IgD-negative memory B cell (primary cell): ENCODE results near the gene ABHD2. TPM values are rescaled to one million over a fixed set of nuclear protein-coding genes. Genes with fewer than 3 reads are reported as not detected.
A peak's percentile ranks its signal among the peaks of the same experiment; 100 is the strongest.
"Not testable (repeated sequence)": the region's sequence is repeated elsewhere in the genome, so short reads cannot be mapped to it uniquely, and the experiment has no call there.

Experiments
- H3K27ac Mint-ChIP-seq, 3 donors: one replicate each; pipeline ENCODE4 v1.8.0; 2020 to 2022; ENCODE audit warnings: mild to moderate bottlenecking in 3 of 3, mixed read lengths in 3 of 3, moderate library complexity in 1 of 3
- H3K27me3 Mint-ChIP-seq: one replicate; pipeline ENCODE4 v1.8.0; 2021; ENCODE audit warnings: mixed read lengths
- H3K36me3 Mint-ChIP-seq: one replicate; pipeline ENCODE4 v1.8.0; 2020; ENCODE audit warnings: mild to moderate bottlenecking, mixed read lengths
- H3K4me1 Mint-ChIP-seq, 3 donors: one replicate each; pipeline ENCODE4 v1.8.0; 2020 to 2022; ENCODE audit warnings: mixed read lengths in 3 of 3, mild to moderate bottlenecking in 1 of 3
- H3K4me3 Mint-ChIP-seq, 4 donors: one replicate each; pipeline ENCODE4 v1.8.0; 2020 to 2022; ENCODE audit warnings: mild to moderate bottlenecking in 4 of 4, mixed read lengths in 4 of 4, moderate library complexity in 3 of 4
- H3K9me3 Mint-ChIP-seq, 3 donors: one replicate each; pipeline ENCODE4 v1.8.0; 2020 to 2021; ENCODE audit warnings: mixed read lengths in 3 of 3, mild to moderate bottlenecking in 1 of 3
- polyA plus RNA-seq: library from polyadenylated mRNA; unstranded; fragments of 300-500 nt; fragmentation: Illumina TruSeq; gene quantifications from one replicate; pipeline ENCODE4 v1.2.3, GENCODE V29; 2021

The ABHD2 gene
- polyA plus RNA-seq: 13.4 TPM

- Mint-ChIP-seq H3K4me1 (peaks cover 17 to 29% (median 19%) of the 10 kb centered on the region in 3 donors), H3K36me3 (no peaks in the 10 kb centered on the region), H3K4me3 (peak within 1 kb of the TSS in 3 of 4 donors; percentile 58 to 92 (median 80)), H3K9me3 (no peaks in the 10 kb centered on the region), H3K27me3 (no peaks in the 10 kb centered on the region), H3K27ac (peak within 1 kb of the TSS in 2 of 3 donors; percentile 26 to 45)
Observed at GRCh38 chr15:89087830-89088604, at the start of gene ABHD2. Gene ABHD2 (plus strand): TSS chr15:89088456. CDS start chr15:89116328, 27,872 bp downstream.

DNA sequence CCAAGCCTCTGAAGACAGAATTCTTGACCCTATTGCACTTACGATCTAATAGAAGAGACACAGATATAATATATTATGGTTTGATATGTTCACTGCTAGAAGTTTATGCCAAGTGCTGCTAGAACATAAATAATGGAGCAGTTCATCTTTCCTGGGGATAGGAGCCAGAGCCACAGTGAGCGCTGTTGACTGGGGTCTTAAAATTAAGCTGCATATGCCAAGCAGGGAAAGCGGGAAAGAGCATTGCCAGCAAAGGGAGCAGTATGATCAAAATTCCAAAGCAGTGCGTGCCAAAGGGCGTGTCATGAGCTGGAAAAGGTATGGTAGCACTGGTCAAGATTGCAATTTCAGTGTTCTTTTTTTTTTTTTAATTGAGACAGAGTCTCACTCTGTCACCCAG, 49.1 kb upstream of the ABHD2 start:
- H3K9me3 Mint-ChIP-seq: peaks cover 0 to 3% (median 0%) of the 10 kb centered on the region in 3 donors
- H3K4me3 Mint-ChIP-seq: no peak overlapping the region
- H3K36me3 Mint-ChIP-seq: no peaks in the 10 kb centered on the region
- peaks cover 0 to 2% (median 0%) of the 10 kb centered on the region in 3 donors for H3K4me1 Mint-ChIP-seq
- peaks cover 15% of the 10 kb centered on the region for H3K27me3 Mint-ChIP-seq
- no peak overlapping the region for H3K27ac Mint-ChIP-seq

- H3K27me3 Mint-ChIP-seq: peaks cover 8% of the 10 kb centered on the region
- H3K27ac Mint-ChIP-seq: no peak overlapping the region
- H3K4me3 Mint-ChIP-seq: no peak overlapping the region
- H3K4me1 Mint-ChIP-seq: peaks cover 0 to 2% (median 0%) of the 10 kb centered on the region in 3 donors
- H3K9me3 Mint-ChIP-seq: peaks cover 0 to 3% (median 0%) of the 10 kb centered on the region in 3 donors
- no peaks in the 10 kb centered on the region for H3K36me3 Mint-ChIP-seq
Observed at GRCh38 chr15:89041507-89041906, 46.7 kb upstream of the ABHD2 start.

GRCh38 chr15:89042387-89042786, 45.9 kb upstream of the ABHD2 start:
- Mint-ChIP-seq H3K9me3 (peaks cover 0 to 3% (median 0%) of the 10 kb centered on the region in 3 donors), H3K27ac (no peak overlapping the region), H3K36me3 (no peaks in the 10 kb centered on the region), H3K4me3 (no peak overlapping the region), H3K4me1 (no peaks in the 10 kb centered on the region), H3K27me3 (peaks cover 9% of the 10 kb centered on the region)

- Mint-ChIP-seq H3K36me3 (no peaks in the 10 kb centered on the region), H3K4me3 (no peak overlapping the region), H3K27ac (no peak overlapping the region), H3K4me1 (no peaks in the 10 kb centered on the region), H3K9me3 (peaks cover 0 to 3% (median 1%) of the 10 kb centered on the region in 3 donors), H3K27me3 (peaks cover 9% of the 10 kb centered on the region)
Observed at GRCh38 chr15:89043031-89044002, 44.9 kb upstream of the ABHD2 start.

DNA sequence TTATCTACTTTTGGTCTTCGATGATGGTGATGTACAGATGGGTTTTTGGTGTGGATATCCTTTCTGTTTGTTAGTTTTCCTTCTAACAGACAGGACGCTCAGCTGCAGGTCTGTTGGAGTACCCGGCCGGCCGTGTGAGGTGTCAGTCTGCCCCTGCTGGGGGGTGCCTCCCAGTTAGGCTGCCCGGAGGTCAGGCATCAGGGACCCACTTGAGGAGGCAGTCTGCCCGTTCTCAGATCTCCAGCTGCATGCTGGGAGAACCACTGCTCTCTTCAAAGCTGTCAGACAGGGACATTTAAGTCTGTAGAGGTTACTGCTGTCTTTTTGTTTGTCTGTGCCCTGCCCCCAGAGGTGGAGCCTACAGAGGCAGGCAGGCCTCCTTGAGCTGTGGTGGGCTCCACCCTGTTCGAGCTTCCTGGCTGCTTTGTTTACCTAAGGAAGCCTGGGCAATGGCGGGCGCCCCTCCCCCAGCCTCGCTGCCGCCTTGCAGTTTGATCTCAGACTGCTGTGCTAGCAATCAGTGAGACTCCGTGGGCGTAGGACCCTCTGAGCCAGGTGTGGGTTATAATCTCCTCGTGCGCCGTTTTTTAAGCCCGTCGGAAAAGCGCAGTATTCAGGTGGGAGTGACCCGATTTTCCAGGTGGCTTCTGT, 39.1 kb upstream of the ABHD2 start:
- peak overlapping the region in 1 of 4 donors; percentile 45 for H3K4me3 Mint-ChIP-seq
- not testable (repeated sequence) for H3K27ac Mint-ChIP-seq, H3K9me3 Mint-ChIP-seq, H3K27me3 Mint-ChIP-seq, H3K4me1 Mint-ChIP-seq, H3K36me3 Mint-ChIP-seq

DNA sequence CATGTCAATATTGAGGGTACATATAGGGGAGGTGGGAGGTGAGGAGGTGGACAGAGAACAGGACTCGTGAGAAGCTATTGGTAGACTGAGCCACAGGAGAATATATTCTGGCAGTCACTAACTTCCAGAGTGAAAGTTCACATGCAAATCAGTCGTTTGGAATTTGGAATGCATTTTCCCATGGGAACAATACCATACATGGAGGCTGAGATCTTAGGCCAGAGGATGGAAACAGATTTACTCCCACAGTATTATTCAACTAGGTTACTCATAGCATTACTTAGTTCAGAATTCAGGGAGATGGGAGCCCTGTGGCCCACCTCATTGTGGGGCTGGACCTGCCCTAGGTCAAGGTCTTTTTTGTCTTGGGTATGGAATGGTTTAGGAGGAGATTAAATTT, 36.4 kb upstream of the ABHD2 start:
- Mint-ChIP-seq H3K9me3 (peaks cover 0 to 1% (median 0%) of the 10 kb centered on the region in 3 donors), H3K27me3 (peaks cover 8% of the 10 kb centered on the region), H3K4me3 (no peak overlapping the region), H3K4me1 (no peaks in the 10 kb centered on the region), H3K27ac (no peak overlapping the region), H3K36me3 (no peaks in the 10 kb centered on the region)

GRCh38 chr15:89052474-89052873, 35.8 kb upstream of the ABHD2 start:
- H3K27ac Mint-ChIP-seq: no peak overlapping the region
- H3K4me1 Mint-ChIP-seq: no peaks in the 10 kb centered on the region
- H3K27me3 Mint-ChIP-seq: peaks cover 8% of the 10 kb centered on the region

GRCh38 chr15:89054873-89055272, 33.4 kb upstream of the ABHD2 start:
- no peaks in the 10 kb centered on the region for H3K9me3 Mint-ChIP-seq
- peaks cover 15% of the 10 kb centered on the region for H3K27me3 Mint-ChIP-seq
- no peaks in the 10 kb centered on the region for H3K36me3 Mint-ChIP-seq
- H3K27ac Mint-ChIP-seq: no peak overlapping the region
- no peak overlapping the region for H3K4me3 Mint-ChIP-seq
- H3K4me1 Mint-ChIP-seq: no peaks in the 10 kb centered on the region

More at GRCh38 chr15:89052474-89052873, 35.8 kb upstream of the ABHD2 start:
- H3K4me3 Mint-ChIP-seq: no peak overlapping the region
- peaks cover 0 to 1% (median 0%) of the 10 kb centered on the region in 3 donors for H3K9me3 Mint-ChIP-seq
- no peaks in the 10 kb centered on the region for H3K36me3 Mint-ChIP-seq

DNA sequence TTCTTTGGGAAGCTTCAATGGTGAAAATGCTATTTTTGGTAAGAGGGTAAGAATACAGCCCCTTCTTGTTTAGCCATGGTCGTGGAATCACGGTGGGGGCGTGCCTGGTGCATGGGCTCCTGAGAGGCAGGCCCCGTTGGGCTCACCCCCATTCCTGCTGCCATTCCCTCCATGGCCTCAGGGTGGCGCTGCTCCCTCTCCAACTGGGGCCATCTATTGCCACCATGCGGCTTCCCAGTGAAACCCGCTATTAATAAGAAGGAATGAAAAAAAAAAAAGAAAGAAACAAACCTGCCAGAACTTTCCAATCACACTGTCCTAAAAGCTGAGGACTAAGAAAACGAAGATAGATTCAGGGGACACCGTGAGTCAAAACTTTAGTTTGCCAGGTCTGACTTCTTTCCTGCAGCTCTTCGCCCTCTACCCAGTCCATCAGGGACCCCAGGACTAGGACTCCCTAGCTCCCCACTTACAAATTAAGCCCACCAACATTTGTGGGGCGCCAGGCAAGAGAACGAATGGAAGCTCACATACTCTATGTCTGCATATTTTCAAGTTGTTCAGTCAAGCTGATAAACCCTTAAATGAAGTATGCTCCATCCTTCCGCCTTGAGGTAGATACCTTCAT, 30.6 kb upstream of the ABHD2 start:
- Mint-ChIP-seq H3K36me3 (no peaks in the 10 kb centered on the region), H3K9me3 (no peaks in the 10 kb centered on the region), H3K4me1 (no peaks in the 10 kb centered on the region), H3K27ac (no peak overlapping the region), H3K4me3 (no peak overlapping the region), H3K27me3 (peaks cover 7% of the 10 kb centered on the region)

- no peaks in the 10 kb centered on the region for H3K4me1 Mint-ChIP-seq
- no peak overlapping the region for H3K4me3 Mint-ChIP-seq
- no peaks in the 10 kb centered on the region for H3K36me3 Mint-ChIP-seq
- H3K27me3 Mint-ChIP-seq: peaks cover 7% of the 10 kb centered on the region
- H3K27ac Mint-ChIP-seq: no peak overlapping the region
- no peaks in the 10 kb centered on the region for H3K9me3 Mint-ChIP-seq
Observed at GRCh38 chr15:89058376-89058775, 29.9 kb upstream of the ABHD2 start.

GRCh38 chr15:89058876-89059405, 29.3 kb upstream of the ABHD2 start:
- Mint-ChIP-seq H3K27me3 (peaks cover 7% of the 10 kb centered on the region), H3K36me3 (no peaks in the 10 kb centered on the region), H3K4me3 (no peak overlapping the region), H3K27ac (peak overlapping the region in 1 of 3 donors; percentile 33), H3K9me3 (no peaks in the 10 kb centered on the region), H3K4me1 (no peaks in the 10 kb centered on the region)

DNA sequence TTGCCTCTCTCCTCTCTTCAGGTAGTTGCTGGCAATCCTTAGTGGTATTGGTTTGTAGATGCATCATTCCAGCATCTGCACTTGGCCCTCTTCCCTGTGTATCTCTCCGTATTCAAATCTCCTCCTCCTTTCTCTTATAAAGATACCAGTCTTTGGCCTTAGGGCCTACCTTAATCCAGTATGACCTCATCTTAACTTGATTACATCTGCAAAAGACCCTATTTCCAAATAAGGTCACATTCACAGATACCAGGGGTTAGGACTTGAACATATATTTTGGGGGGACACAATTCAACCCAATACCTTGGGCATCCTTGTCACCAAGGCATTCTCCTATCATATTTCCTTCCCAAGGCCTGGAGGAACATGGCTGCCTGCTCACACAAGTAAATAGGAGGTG, 22.0 kb upstream of the ABHD2 start:
- H3K9me3 Mint-ChIP-seq: peaks cover 1 to 21% (median 19%) of the 10 kb centered on the region in 3 donors
- peaks cover 0 to 7% (median 2%) of the 10 kb centered on the region in 3 donors for H3K4me1 Mint-ChIP-seq
- no peak overlapping the region for H3K4me3 Mint-ChIP-seq
- peaks cover 10% of the 10 kb centered on the region for H3K36me3 Mint-ChIP-seq
- no peak overlapping the region for H3K27ac Mint-ChIP-seq
- H3K27me3 Mint-ChIP-seq: peaks cover 4% of the 10 kb centered on the region

GRCh38 chr15:89067751-89068150, 20.5 kb upstream of the ABHD2 start:
- Mint-ChIP-seq H3K9me3 (peaks cover 1 to 21% (median 19%) of the 10 kb centered on the region in 3 donors), H3K27ac (peak overlapping the region in 1 of 3 donors; percentile 83), H3K36me3 (peaks cover 10% of the 10 kb centered on the region), H3K27me3 (peaks cover 4% of the 10 kb centered on the region), H3K4me3 (no peak overlapping the region), H3K4me1 (peaks cover 0 to 7% (median 2%) of the 10 kb centered on the region in 3 donors)
